Liver (tissue), 9 donors: Measurements from ENCODE around the gene OSCP1. TPM values are rescaled to one million over a fixed set of nuclear protein-coding genes. Genes with fewer than 3 reads are reported as not detected.

Experiments used
- DNase-seq: peaks from one replicate; pipeline ENCODE4 v3.0.0-alpha.2; 2017; ENCODE audit warnings: low spot score
- H3K27ac ChIP-seq, 2 donors: one replicate each; pipeline ENCODE4 v1.7.0; 2013; ENCODE audit warnings: inconsistent platforms in 2 of 2, low read length in 2 of 2, control low read depth in 1 of 2, low read depth in 1 of 2, mild to moderate bottlenecking in 1 of 2
- H3K27me3 ChIP-seq, 4 donors: one replicate each; pipeline versions ENCODE4 v1.6.1 to v1.7.0; 2013; ENCODE audit warnings: low read length in 3 of 4, inconsistent platforms in 1 of 4, mild to moderate bottlenecking in 1 of 4, moderate library complexity in 1 of 4; ENCODE audit not compliant: control insufficient read depth in 4 of 4, insufficient read depth in 4 of 4
- H3K36me3 ChIP-seq, 4 donors: one replicate each; pipeline versions ENCODE4 v1.6.1 to v1.7.0; 2013; ENCODE audit warnings: low read length in 3 of 4, mild to moderate bottlenecking in 3 of 4, low read depth in 1 of 4, moderate library complexity in 1 of 4; ENCODE audit not compliant: control insufficient read depth in 4 of 4, insufficient read depth in 3 of 4
- H3K4me1 ChIP-seq, 4 donors: one replicate each; pipeline versions ENCODE4 v1.6.1 to v1.7.0; 2013; ENCODE audit warnings: low read length in 3 of 4, mild to moderate bottlenecking in 3 of 4, moderate library complexity in 1 of 4; ENCODE audit not compliant: control insufficient read depth in 4 of 4, insufficient read depth in 4 of 4
- H3K4me3 ChIP-seq, 3 donors: one replicate each; pipeline versions ENCODE4 v1.6.1 to v1.7.0; 2013; ENCODE audit warnings: low read length in 3 of 3, control low read depth in 1 of 3, low read depth in 1 of 3, mild to moderate bottlenecking in 1 of 3
- H3K9ac ChIP-seq, 2 donors: one replicate each; pipeline ENCODE4 v1.7.0; 2013; ENCODE audit warnings: low read length in 2 of 2, mild to moderate bottlenecking in 2 of 2, moderate library complexity in 2 of 2, control low read depth in 1 of 2, low read depth in 1 of 2
- H3K9me3 ChIP-seq, 4 donors: one replicate each; pipeline versions ENCODE4 v1.6.1 to v1.7.0; 2013; ENCODE audit warnings: low read length in 3 of 4; ENCODE audit not compliant: control insufficient read depth in 4 of 4
- EGR1 ChIP-seq, 2 donors: IDR thresholded peaks; 2 replicates each; pipeline ENCODE4 v1.6.1; 2016 to 2018; ENCODE audit warnings: antibody characterized with exemption in 2 of 2, low read depth in 2 of 2
- FOXA2 ChIP-seq: IDR thresholded peaks from 2 replicates; pipeline ENCODE4 v1.6.1; 2016; ENCODE audit warnings: antibody characterized with exemption
- GABPA ChIP-seq, 2 donors: IDR thresholded peaks in 1 of 2; conservative IDR thresholded peaks in 1 of 2; 2 replicates each; pipeline ENCODE4 v1.6.1; 2016; ENCODE audit warnings: antibody characterized with exemption in 2 of 2, mild to moderate bottlenecking in 1 of 2, moderate library complexity in 1 of 2
- HNF4A ChIP-seq, 2 donors: conservative IDR thresholded peaks; 2 replicates each; pipeline ENCODE4 v1.6.1; 2016; ENCODE audit warnings: antibody characterized with exemption in 2 of 2, mild to moderate bottlenecking in 2 of 2
- HNF4G ChIP-seq: IDR thresholded peaks from 2 replicates; pipeline ENCODE4 v1.6.1; 2016; ENCODE audit warnings: antibody characterized with exemption
- JUND ChIP-seq, 2 donors: IDR thresholded peaks; 2 replicates each; pipeline ENCODE4 v1.6.1; 2016; ENCODE audit warnings: antibody characterized with exemption in 2 of 2
- NR2F2 ChIP-seq: IDR thresholded peaks from 2 replicates; pipeline ENCODE4 v1.6.1; 2016; ENCODE audit warnings: antibody characterized with exemption
- RAD21 ChIP-seq, 2 donors: IDR thresholded peaks; 2 replicates each; pipeline ENCODE4 v1.6.1; 2016; ENCODE audit warnings: antibody characterized with exemption in 2 of 2, mild to moderate bottlenecking in 2 of 2
- RXRA ChIP-seq, 2 donors: IDR thresholded peaks; 2 replicates each; pipeline ENCODE4 v1.6.1; 2017 to 2018; ENCODE audit warnings: antibody characterized with exemption in 2 of 2, mild to moderate bottlenecking in 1 of 2
- TAF1 ChIP-seq: conservative IDR thresholded peaks from 2 replicates; pipeline ENCODE4 v1.6.1; 2016; ENCODE audit warnings: antibody characterized with exemption, mild to moderate bottlenecking
- YY1 ChIP-seq: IDR thresholded peaks from 2 replicates; pipeline ENCODE4 v1.6.1; 2016; ENCODE audit warnings: antibody characterized with exemption, mild to moderate bottlenecking
- WGBS: extraction: QIAGEN DNeasy Blood & Tissue Kit; methylation state at CpG from one replicate; pipeline ENCODE4 v1.1.7; 2013; 5-methylcytosine and 5-hydroxymethylcytosine counted together
- polyA plus RNA-seq, 2 donors: library from polyadenylated mRNA; stranded (reverse) in 1 of 2; unstranded in 1 of 2; fragments of 200-250 nt in 1 of 2; fragments of >200 nt in 1 of 2; fragmentation: Nextera tagmentation in 1 of 2; extraction: Ambion mirVana in 1 of 2; gene quantifications; one replicate each; pipeline versions ENCODE4 v1.2.1 to v1.2.3, GENCODE V29; 2013 to 2015
- total RNA-seq, 2 donors: library from RNA; depleted of rRNA; stranded (reverse); fragments of >200 nt; gene quantifications; one replicate each; pipeline ENCODE4 v1.2.3, GENCODE V29; 2014
- TF ChIP-seq, protein P1 (sequence below): fragments of 150-350 bp; IDR thresholded peaks from 2 replicates; pipeline ENCODE4 v1.5.1; 2017; ENCODE audit warnings: improper control_type of control experiment, low read depth, low read length; ENCODE audit not compliant: missing input control
- TF ChIP-seq, protein P2 (sequence below): IDR thresholded peaks from 2 replicates; pipeline ENCODE4 v1.6.1; 2016; ENCODE audit warnings: antibody characterized with exemption
- TF ChIP-seq, protein P3 (sequence below): IDR thresholded peaks from 2 replicates; pipeline ENCODE4 v1.6.1; 2016; ENCODE audit warnings: antibody characterized with exemption
- TF ChIP-seq, protein P4 (sequence below): IDR thresholded peaks from 2 replicates; pipeline ENCODE4 v1.6.1; 2016; ENCODE audit warnings: antibody characterized with exemption
- TF ChIP-seq, protein P5 (sequence below): IDR thresholded peaks from 2 replicates; pipeline ENCODE4 v1.6.1; 2016; ENCODE audit warnings: antibody characterized with exemption, mild to moderate bottlenecking
- donor health status: healthy.
- donor health status: healthy.
- donor health status: healthy.
- donor health status: healthy.
- donor health status: healthy.

Gene OSCP1
- total and polyA plus RNA-seq, 4 donors, result 1.1 to 1.7 (median 1.5) TPM

DNA sequence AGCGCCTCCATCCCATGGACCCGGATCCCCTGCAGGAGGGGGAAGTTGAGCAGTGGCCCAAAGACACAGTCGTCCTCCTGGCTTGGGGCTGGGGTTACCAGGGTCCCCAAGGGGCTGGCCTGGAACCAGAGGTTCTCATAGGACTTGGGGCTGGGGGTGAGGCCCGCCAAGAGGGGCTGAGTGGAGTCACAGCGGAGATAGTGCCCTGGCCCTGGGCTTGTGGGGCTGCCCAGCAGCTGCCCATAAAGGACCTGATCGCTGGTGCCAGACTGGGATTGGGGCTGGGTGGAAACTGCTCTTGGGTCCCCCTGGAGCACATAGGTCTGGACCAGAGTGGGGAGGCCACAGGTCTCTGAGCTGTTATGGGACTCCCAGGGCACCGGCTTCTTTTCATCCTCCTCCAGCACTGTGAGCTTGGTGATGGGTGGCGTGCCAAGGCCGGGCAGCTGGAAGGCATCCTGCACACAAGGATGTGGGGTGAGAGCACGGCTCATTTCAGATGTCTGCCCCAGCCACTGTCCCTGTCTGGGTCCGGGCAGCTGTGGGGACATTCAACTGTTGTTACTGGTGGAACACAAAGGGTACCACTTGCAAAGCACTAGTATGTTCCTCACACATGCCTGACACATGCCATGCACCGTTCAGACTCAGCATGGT lies 16.2 kb upstream of the OSCP1 start:
- TF ChIP-seq GABPA (IDR thresholded peaks at IDR 0.05 in 1 of 2, conservative IDR thresholded peaks at IDR 0.05 in 1 of 2), result no peak
- TF ChIP-seq, protein P1, sequence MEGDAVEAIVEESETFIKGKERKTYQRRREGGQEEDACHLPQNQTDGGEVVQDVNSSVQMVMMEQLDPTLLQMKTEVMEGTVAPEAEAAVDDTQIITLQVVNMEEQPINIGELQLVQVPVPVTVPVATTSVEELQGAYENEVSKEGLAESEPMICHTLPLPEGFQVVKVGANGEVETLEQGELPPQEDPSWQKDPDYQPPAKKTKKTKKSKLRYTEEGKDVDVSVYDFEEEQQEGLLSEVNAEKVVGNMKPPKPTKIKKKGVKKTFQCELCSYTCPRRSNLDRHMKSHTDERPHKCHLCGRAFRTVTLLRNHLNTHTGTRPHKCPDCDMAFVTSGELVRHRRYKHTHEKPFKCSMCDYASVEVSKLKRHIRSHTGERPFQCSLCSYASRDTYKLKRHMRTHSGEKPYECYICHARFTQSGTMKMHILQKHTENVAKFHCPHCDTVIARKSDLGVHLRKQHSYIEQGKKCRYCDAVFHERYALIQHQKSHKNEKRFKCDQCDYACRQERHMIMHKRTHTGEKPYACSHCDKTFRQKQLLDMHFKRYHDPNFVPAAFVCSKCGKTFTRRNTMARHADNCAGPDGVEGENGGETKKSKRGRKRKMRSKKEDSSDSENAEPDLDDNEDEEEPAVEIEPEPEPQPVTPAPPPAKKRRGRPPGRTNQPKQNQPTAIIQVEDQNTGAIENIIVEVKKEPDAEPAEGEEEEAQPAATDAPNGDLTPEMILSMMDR, result no peak
- no peak for TF ChIP-seq YY1
- no peak for TF ChIP-seq FOXA2
- TF ChIP-seq, protein P2, sequence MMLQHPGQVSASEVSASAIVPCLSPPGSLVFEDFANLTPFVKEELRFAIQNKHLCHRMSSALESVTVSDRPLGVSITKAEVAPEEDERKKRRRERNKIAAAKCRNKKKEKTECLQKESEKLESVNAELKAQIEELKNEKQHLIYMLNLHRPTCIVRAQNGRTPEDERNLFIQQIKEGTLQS, result no peak
- TF ChIP-seq HNF4G, result no peak
- no peak for TF ChIP-seq NR2F2
- TF ChIP-seq HNF4A (conservative IDR thresholded peaks at IDR 0.05), result no peak
- TF ChIP-seq RAD21 (IDR thresholded peaks at IDR 0.05), result no peak
- Histone ChIP-seq H3K9ac (no peak overlapping the region), H3K9me3 (no peaks in the 10 kb centered on the region), H3K27ac (no peak overlapping the region), H3K4me1 (peaks cover 2 to 10% (median 5%) of the 10 kb centered on the region in 4 donors), H3K27me3 (no peaks in the 10 kb centered on the region), H3K36me3 (peaks cover 0 to 7% (median 3%) of the 10 kb centered on the region in 4 donors), H3K4me3 (no peak overlapping the region)
- no peak for DNase-seq
- WGBS, result 93% methylated on average over 12 of the region's 12 CpGs

DNA sequence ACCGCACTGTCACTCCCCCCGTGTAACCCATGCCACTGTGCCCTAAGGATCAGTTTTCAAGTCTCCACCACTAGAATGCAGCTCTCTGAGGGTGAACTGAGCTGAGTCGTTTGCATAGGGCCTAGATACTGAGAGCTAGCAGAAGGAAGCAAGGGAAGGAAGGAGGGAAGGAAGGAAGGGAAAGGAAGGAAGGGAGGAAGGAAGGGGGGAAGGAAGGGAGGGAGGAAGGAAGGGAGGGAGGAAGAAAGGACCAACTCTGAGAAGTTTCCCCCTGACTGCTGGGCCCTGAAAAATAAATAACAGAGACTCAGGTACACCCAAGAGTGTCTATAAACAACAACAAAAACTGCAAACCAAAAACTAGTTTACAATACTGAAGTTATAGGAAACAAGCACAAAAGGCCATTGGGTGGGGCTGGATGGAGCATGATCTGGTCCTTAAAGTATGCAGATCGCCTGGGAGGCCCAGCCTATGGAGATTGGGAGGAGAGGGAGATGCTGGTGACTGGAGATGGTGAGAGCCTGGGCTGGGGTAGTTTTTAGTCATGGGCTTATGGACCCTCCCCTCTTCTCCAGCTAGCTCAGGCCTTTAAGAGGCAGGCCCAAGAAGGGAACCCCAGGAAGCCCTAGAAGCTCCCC lies 15.6 kb upstream of the OSCP1 start:
- H3K9me3 ChIP-seq, result no peaks in the 10 kb centered on the region
- peaks cover 2 to 10% (median 5%) of the 10 kb centered on the region in 4 donors for H3K4me1 ChIP-seq
- H3K4me3 ChIP-seq, result no peak overlapping the region
- H3K27me3 ChIP-seq, result no peaks in the 10 kb centered on the region
- H3K36me3 ChIP-seq, result peaks cover 0 to 12% (median 8%) of the 10 kb centered on the region in 4 donors
- 83% methylated on average over 4 of the region's 4 CpGs for WGBS
- TF ChIP-seq, protein P1, result no peak
- TF ChIP-seq TAF1 (no peak), JUND (IDR thresholded peaks at IDR 0.05) (no peak), YY1 (no peak), HNF4A (conservative IDR thresholded peaks at IDR 0.05) (no peak), GABPA (IDR thresholded peaks at IDR 0.05 in 1 of 2, conservative IDR thresholded peaks at IDR 0.05 in 1 of 2) (no peak), RAD21 (IDR thresholded peaks at IDR 0.05) (no peak), FOXA2 (no peak), NR2F2 (no peak), RXRA (IDR thresholded peaks at IDR 0.05) (no peak), EGR1 (IDR thresholded peaks at IDR 0.05; ENCODE audit: low read depth in 2 of 2) (no peak)
- TF ChIP-seq, protein P3, sequence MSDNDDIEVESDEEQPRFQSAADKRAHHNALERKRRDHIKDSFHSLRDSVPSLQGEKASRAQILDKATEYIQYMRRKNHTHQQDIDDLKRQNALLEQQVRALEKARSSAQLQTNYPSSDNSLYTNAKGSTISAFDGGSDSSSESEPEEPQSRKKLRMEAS, result no peak
- TF ChIP-seq, protein P4, sequence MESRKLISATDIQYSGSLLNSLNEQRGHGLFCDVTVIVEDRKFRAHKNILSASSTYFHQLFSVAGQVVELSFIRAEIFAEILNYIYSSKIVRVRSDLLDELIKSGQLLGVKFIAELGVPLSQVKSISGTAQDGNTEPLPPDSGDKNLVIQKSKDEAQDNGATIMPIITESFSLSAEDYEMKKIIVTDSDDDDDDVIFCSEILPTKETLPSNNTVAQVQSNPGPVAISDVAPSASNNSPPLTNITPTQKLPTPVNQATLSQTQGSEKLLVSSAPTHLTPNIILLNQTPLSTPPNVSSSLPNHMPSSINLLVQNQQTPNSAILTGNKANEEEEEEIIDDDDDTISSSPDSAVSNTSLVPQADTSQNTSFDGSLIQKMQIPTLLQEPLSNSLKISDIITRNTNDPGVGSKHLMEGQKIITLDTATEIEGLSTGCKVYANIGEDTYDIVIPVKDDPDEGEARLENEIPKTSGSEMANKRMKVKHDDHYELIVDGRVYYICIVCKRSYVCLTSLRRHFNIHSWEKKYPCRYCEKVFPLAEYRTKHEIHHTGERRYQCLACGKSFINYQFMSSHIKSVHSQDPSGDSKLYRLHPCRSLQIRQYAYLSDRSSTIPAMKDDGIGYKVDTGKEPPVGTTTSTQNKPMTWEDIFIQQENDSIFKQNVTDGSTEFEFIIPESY, result no peak
- TF ChIP-seq, protein P5, sequence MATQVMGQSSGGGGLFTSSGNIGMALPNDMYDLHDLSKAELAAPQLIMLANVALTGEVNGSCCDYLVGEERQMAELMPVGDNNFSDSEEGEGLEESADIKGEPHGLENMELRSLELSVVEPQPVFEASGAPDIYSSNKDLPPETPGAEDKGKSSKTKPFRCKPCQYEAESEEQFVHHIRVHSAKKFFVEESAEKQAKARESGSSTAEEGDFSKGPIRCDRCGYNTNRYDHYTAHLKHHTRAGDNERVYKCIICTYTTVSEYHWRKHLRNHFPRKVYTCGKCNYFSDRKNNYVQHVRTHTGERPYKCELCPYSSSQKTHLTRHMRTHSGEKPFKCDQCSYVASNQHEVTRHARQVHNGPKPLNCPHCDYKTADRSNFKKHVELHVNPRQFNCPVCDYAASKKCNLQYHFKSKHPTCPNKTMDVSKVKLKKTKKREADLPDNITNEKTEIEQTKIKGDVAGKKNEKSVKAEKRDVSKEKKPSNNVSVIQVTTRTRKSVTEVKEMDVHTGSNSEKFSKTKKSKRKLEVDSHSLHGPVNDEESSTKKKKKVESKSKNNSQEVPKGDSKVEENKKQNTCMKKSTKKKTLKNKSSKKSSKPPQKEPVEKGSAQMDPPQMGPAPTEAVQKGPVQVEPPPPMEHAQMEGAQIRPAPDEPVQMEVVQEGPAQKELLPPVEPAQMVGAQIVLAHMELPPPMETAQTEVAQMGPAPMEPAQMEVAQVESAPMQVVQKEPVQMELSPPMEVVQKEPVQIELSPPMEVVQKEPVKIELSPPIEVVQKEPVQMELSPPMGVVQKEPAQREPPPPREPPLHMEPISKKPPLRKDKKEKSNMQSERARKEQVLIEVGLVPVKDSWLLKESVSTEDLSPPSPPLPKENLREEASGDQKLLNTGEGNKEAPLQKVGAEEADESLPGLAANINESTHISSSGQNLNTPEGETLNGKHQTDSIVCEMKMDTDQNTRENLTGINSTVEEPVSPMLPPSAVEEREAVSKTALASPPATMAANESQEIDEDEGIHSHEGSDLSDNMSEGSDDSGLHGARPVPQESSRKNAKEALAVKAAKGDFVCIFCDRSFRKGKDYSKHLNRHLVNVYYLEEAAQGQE, result no peak
- DNase-seq, result no peak
- no peak overlapping the region for H3K9ac ChIP-seq
- no peak overlapping the region for H3K27ac ChIP-seq
